Measurements from ENCODE around the gene CISTR.
"Not testable (repeated sequence)": the region's sequence is repeated elsewhere in the genome, so short reads cannot be mapped to it uniquely, and the experiment has no call there.

Gene CISTR

GRCh38 chr12:53725824-53726223, 26.0 kb downstream of the CISTR start:
- in situ Hi-C loops (cut with HindIII; ENCODE audit: low sequenced_read_pairs), result no loop called here

GRCh38 chr12:53722450-53723041, 29.2 kb downstream of the CISTR start:
- in situ Hi-C loops (cut with HindIII; ENCODE audit: low sequenced_read_pairs), result no loop called here

- in situ Hi-C loops (cut with HindIII; ENCODE audit: low sequenced_read_pairs), result no loop called here
Observed at GRCh38 chr12:53720946-53721345, 30.8 kb downstream of the CISTR start.

- in situ Hi-C loops (cut with HindIII; ENCODE audit: low sequenced_read_pairs), result no loop called here
Observed at GRCh38 chr12:53719649-53720048, 32.1 kb downstream of the CISTR start.

- in situ Hi-C loops (cut with HindIII; ENCODE audit: low sequenced_read_pairs), result not testable (repeated sequence)
Observed at GRCh38 chr12:53718567-53718966, 33.2 kb downstream of the CISTR start.

GRCh38 chr12:53717319-53717718, 34.5 kb downstream of the CISTR start:
- in situ Hi-C loops (cut with HindIII; ENCODE audit: low sequenced_read_pairs), result no loop called here

GRCh38 chr12:53714004-53714403, 37.8 kb downstream of the CISTR start:
- in situ Hi-C loops (cut with HindIII; ENCODE audit: low sequenced_read_pairs), result no loop called here

- in situ Hi-C loops (cut with HindIII; ENCODE audit: low sequenced_read_pairs), result no loop called here
Observed at GRCh38 chr12:53713516-53713915, 38.3 kb downstream of the CISTR start.

GRCh38 chr12:53712059-53712643, 39.6 kb downstream of the CISTR start:
- in situ Hi-C loops (cut with HindIII; ENCODE audit: low sequenced_read_pairs), result no loop called here

GRCh38 chr12:53710091-53710490, 41.7 kb downstream of the CISTR start:
- in situ Hi-C loops (cut with HindIII; ENCODE audit: low sequenced_read_pairs), result no loop called here

- in situ Hi-C loops (cut with HindIII; ENCODE audit: low sequenced_read_pairs), result no loop called here
Observed at GRCh38 chr12:53709671-53710070, 42.1 kb downstream of the CISTR start.

GRCh38 chr12:53706080-53706479, 45.7 kb downstream of the CISTR start:
- in situ Hi-C loops (cut with HindIII; ENCODE audit: low sequenced_read_pairs), result no loop called here

GRCh38 chr12:53703756-53704155, 48.0 kb downstream of the CISTR start:
- in situ Hi-C loops (cut with HindIII; ENCODE audit: low sequenced_read_pairs), result loop anchor here (5.0 kb wide), 1 partner anchor 44 kb away; no protein-coding TSS in a partner anchor

- in situ Hi-C loops (cut with HindIII; ENCODE audit: low sequenced_read_pairs), result loop anchor here (5.0 kb wide), 1 partner anchor 46 kb away; no protein-coding TSS in a partner anchor
Observed at GRCh38 chr12:53701518-53702264, 50.1 kb downstream of the CISTR start.

GRCh38 chr12:53700567-53700966, 51.2 kb downstream of the CISTR start:
- in situ Hi-C loops (cut with HindIII; ENCODE audit: low sequenced_read_pairs), result loop anchor here (5.0 kb wide), 1 partner anchor 47 kb away; no protein-coding TSS in a partner anchor

GRCh38 chr12:53699678-53700025, 52.1 kb downstream of the CISTR start:
- in situ Hi-C loops (cut with HindIII; ENCODE audit: low sequenced_read_pairs), result loop anchor here (5.0 kb wide), 1 partner anchor 48 kb away; no protein-coding TSS in a partner anchor

GRCh38 chr12:53698948-53699677, 52.7 kb downstream of the CISTR start:
- in situ Hi-C loops (cut with HindIII; ENCODE audit: low sequenced_read_pairs), result no loop called here

GRCh38 chr12:53696655-53697331, 55.0 kb downstream of the CISTR start:
- in situ Hi-C loops (cut with HindIII; ENCODE audit: low sequenced_read_pairs), result no loop called here

Data from endothelial cell of hepatic sinusoid (primary cell).